ENCODE results near the gene SNRNP35.
"Not testable (repeated sequence)": the region's sequence is repeated elsewhere in the genome, so short reads cannot be mapped to it uniquely, and the experiment has no call there.

- not testable (repeated sequence) for TF ChIP-seq CTCF, POLR2A (IDR thresholded peaks at IDR 0.05)
These were observed 56.8 kb downstream of the SNRNP35 start for GRCh38 chr12:123514582-123515221.

All from transverse colon (tissue), 3 donors.